CD4-positive, alpha-beta T cell treated with Interleukin-1 beta for 1 hour (primary cell): Measurements from ENCODE around the gene NPAS1.
"Not testable (repeated sequence)": the region's sequence is repeated elsewhere in the genome, so short reads cannot be mapped to it uniquely, and the experiment has no call there.

ENCODE experiments used
- DNase-seq, 2 donors: peaks; one replicate each; pipeline ENCODE4 v3.0.0-alpha.2; 2020 to 2022

Gene NPAS1

DNA sequence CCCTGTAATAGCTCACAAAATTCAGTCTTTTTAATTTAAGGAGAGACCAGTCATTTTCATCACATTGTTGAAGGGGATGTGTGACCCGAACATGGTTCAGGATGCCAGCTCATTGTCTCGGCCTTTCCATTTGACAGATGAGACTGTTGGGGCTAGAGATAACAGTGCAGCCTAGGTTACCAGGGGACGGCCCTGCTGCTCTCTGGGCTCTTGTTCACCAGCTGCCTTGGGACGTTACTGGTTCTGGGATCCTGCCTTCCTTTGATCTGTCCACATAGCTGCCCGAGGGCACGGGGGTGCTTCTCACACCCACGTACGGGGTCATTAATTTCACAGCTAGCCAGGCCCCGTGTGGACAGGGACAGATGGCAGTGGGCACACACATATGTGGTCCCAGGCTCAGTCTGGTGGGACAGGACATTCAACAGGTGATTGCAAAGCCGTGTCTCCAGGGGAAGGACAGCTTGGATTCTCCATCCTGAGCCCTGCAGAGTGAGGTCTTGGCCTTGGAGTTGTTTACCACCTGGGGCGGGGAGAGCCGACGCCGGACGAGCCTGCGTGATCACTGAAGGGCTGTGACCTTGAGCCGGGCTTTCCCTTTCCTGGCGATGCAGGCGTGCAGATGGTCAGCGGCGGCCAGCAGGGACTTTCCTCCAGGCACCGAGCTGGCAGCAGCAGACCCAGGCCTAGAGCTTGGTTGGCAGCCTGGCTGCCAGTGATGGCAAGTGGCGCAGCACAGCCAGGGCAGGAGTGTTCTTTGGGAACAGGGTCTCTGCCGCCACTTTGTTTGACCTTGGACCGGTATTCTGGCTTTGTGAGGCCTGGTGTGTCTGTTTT, 26.7 kb upstream of the NPAS1 start:
- DNase-seq: no peak

DNA sequence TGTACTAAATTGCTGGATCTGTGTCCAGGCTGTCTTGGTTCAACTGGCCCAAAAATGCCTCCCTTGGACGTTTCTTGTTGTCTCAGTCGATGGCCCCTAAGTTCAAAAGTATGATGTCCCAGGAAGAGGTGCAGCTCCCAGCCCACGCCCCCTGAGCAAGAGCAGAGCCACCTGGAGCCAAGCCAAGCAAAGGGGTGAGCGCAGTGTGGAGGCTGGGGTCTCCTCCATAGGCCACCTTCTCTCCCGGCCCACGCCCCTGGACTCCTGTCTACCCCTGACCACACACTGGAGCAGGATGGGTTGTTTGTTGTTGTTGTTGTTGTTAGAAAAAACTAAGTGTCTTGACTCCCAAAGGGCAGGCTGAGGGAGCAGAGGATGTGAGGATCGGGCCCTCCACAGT, 26.0 kb upstream of the NPAS1 start:
- no peak for DNase-seq

DNA sequence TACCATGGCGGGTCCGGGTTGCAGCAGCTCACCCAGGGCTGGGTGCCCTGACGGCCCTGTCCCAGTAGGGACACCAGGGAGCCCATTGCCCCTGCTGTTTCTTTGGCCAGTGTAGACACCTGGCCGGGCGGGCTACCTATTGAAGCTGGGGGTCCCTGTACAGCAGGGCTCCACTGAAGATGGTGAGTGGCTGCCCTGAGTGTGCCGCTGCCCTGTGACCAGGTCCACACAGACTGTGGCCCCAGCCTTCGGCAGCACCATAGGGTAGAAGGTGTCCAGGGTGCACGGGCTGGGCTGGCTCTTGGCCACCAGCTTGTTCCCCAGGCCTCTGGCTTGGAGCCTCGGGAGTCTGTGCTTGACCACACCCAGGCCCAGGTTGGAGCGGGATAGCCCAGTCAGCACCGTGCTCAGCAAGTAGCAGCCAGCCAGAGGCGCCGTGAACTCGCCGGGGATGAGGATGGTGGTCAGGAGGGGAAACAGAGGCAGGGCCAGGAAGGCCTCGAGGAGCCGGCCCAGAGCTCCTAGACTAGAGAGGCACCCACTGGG, 25.4 kb upstream of the NPAS1 start:
- DNase-seq: no peak

DNA sequence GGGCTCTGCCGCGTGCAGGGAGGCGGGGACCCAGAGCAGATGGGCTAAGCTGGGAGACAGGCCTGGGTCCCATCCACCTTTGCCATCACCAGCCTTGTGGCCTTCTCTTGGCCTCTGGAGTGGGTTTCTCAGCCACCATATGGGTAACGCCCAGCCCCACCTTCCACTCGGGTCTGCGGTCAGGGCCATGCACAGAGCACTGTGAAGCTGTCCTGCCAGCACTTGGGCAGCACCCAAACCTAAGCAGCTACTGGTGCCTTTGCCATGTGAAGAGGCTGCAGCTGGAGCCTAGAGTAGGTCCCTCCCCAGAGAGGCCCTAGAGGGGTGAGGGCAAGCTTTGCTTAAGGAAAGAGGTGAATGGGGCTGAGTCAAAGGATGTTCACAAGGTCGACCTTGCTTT, 24.1 kb upstream of the NPAS1 start:
- no peak for DNase-seq

DNA sequence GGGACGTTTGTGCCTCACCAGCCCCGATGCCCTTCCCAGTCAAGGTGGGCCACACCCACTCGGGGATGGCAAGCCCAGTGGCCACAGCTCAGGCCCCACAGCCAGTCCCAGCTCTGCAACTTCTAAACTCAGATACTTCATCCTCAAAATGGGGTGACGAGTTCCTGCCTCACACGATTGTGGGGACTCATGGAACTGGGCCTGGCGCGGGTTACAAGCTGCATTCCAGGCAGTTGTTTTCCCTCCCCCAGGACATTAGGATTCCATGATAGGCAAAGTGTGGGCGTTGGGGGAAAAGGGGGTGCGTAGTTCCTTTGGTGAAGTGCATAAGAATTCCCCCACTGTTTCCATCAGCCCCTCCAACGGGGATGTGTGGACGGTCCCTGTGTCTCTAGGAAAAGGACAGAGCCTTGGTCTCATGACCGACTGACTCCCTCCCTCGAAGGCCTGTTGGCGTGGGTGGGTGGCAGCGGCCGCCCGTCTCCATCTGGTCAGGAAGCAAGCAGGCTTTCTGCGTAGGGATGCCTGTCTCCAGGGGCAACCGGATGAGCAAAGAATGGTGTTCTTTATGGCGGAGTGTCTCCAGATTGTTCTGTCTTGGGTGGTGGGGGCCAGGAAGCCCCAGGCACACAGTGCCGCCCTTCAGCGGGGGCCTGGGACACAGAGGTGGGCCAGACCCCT, 21.1 kb upstream of the NPAS1 start:
- no peak for DNase-seq

DNA sequence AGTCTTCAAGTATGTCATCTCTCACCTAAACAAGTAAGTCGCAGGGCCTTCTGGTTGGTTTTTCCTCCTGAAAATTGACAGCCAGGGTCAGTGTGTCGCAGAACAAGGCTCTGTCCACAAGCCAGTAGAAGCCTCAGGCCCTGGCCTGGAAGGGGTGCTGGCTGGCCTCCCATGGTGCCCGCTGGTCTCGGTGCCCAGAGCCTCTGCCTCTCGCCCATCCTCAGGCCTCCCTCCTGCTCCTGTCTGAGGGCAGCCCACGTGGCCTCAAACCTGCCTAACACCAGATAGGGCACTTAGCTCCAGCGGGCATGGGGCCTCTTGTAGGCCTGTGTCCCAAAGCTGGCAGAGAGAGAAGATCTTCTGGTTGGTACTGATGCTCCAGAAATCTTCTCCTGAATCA, 20.3 kb upstream of the NPAS1 start:
- no peak for DNase-seq

DNA sequence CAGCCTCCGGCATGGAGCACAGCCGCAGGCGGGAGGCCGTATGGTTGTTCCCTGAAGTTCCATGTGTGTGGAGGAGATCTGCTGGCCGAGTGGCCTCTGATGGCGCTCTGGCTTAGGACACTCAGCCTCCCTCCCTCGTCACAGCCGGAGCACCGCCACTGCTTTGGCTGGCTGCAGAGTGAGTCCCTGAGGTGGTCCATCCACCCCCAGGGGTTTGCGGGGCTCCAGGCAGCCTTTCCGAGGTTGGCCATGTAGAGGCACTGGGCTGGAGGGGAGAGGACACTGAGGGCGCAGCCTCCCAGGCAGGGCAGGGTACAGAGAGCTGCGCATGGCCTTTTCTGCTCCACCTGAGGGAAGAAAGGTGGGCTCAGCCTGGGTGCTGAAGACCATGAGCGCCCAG, 19.8 kb upstream of the NPAS1 start:
- no peak for DNase-seq

DNA sequence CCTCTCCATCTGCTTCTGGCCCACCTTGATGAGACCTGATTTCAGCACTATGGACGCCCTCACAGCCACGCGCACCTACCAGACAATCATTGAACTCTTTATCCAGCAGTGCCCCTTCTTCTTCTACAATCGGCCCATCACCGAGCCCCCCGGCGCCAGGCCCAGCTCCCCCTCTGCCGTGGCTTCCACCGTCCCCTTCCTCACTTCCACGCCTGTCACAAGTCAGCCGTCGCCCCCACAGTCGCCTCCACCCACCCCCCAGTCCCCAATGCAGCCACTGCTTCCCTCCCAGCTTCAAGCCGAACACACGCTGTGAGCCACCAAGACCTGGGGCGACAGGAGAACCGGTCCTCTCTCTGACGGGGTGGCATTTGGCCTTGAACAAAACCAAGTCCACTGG, 19.3 kb upstream of the NPAS1 start:
- no peak for DNase-seq

DNA sequence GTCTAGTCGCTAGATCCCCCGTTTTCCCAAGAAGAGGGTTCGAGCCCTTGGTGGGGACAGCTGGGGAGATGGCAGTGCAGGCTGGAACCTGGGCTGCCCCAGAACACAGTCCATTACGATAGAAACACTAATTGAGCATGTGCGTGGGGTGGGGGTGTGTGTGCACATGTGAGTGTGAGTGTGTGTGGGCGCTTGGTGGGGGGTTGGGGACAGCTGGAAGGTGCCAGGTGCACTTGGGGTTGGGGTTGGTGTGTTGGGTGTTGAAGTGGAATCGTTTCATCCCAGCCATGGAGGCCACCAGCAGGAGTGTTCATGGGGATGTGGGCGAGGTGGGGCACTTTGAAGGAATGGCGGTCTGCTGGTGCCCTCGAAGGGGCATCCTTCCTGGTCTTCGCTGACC, 18.1 kb upstream of the NPAS1 start:
- DNase-seq: no peak

DNA sequence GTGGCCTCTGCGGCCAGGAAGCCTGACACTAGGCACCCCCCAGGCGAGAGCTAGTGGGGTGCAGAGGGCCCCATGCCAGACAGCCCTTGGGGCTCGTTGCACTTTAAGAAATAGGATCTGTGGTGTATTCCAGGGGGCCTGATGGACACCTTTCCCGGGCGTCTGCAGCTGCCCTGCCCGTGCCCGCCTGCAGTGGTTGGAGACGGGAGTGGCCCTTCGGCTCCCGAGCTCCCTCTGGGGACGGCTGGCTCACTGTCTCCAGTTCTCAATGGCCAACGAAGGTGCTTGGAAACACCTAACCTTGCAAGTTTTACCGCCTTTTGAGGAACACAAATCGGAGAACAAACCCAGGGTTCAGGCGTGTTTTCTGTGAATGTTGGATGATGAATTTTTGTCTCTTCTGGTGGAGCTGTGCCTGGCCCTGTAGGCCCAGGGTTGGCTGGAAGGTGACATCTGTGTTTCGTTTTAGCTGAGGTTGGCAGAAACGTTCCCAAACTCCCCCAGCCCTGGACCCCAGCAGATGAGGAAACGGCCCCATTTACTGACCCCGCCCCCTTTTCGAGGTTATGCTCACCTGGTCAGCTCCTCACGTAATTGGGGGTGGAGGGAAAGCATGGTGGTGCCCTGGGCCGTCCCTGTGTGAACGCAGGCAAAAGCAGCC, 17.4 kb upstream of the NPAS1 start:
- no peak for DNase-seq

DNA sequence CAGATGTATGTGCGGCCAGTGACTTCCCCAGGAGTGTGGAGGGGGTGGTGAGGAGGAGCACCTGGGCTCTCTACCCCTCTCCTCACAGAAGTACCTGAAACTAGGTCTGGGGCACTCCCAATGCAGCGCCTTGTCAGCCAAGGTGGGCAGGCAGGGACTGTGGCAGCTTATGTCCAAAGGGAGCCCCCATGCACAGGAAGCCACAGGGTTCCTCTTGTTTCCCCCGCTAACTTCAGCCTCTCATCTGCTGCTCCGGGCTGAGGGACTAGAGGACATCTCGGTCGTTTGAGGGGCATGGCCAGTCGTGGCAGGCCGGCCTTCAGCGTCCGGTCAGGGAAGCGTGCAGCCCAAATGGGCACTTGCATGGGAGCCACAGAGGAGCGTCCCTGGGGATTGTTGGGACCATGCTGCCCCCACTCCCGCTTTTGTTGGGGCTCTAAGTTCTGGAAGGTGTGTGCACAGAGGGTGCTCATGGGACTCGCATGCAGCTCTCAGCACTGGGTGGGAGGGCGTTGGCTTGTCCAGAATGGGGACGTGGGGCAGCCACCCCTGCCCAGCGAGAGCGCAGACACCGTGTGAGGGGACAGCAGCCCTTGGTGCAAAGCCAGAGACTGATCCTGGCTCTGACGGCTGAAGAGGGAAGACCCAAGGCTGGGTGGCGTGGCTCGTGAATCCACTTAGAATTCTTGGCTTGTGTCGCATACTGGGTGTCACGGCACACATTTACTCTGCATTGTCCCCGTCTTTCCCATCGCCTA, 16.6 kb upstream of the NPAS1 start:
- DNase-seq: no peak

DNA sequence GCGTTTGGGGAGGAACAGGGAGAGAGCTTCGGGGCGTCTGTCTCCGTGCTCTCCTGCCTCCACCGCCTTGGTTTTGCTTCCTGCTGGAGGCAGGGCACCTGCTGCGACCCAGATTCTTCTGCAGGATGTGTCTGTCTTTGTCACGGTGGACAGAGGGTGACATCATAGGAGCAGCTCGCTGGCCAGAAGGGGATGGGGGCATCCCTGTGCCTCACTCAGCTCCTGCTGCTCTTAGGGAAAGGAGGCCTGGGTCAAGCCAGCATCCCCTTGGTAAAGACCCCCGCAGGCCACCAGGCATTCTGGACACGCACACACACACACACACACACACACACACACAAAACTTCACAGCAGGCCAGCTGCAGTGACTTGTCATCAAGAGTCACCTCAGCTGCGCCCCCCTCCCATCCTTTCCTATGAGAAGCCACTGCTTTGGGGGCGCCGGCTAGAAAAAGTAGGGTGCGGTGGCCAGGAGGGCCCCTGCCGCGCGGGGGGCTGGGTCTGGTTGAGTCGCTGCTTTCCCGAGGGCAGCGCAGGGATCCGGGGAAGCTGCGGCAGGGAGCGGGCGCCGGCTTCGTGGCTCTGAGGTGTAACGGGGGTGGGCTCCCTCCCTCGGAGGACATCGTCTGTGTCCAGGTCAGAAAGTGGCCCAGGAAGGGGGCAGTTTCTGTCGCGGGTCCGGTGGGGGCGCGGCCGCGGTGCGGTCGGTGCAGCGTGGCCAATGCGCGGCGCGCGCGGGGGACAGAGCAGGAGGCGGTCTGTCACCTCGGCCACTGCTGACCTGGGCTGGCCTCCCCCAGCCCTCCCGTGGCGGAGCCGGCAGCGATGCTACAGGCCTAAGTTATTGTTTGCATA, 15.8 kb upstream of the NPAS1 start:
- DNase-seq: no peak

DNA sequence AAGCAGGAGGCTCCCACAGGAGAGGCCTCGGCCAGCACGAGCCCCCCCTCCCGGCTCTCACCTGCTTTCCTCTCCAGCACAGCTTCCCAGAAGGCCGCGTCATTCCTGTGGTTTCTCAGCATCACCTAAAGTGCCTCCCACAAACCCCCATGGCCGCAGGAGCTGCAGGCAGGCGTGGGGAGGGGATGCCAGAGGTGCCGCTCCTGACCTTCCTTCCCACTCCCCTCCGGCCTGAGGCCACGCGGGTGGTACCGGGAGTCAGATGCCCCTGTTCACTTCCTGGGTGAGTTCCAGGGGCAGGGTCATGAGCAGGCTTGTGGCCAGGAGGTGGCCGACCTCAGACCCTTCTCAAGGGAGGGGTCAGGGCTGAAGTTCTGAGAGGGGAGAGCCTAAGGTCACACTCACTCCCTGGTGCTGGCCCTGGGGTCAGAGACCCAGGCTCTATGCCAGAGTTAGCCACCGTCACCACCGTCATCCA, 14.4 kb upstream of the NPAS1 start:
- DNase-seq: no peak

DNA sequence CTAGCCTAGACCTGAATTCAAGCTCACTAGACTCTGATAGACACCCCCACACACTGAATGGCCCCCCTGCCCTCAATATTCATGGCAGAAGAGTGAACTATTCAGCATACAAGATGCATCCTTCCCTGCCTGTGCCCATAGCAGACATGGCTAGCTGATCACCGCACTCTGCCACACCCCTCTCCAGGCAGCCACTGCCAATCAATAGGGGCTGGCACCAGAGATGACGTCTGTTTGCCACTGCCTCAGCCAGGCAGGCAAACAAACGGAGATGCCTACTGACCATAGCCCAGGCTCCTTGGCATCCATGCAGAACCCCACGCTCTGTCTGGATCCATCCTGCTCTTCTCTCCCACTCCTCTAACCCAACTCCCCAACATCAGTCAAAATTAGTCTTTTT, 13.8 kb upstream of the NPAS1 start:
- DNase-seq: no peak

DNA sequence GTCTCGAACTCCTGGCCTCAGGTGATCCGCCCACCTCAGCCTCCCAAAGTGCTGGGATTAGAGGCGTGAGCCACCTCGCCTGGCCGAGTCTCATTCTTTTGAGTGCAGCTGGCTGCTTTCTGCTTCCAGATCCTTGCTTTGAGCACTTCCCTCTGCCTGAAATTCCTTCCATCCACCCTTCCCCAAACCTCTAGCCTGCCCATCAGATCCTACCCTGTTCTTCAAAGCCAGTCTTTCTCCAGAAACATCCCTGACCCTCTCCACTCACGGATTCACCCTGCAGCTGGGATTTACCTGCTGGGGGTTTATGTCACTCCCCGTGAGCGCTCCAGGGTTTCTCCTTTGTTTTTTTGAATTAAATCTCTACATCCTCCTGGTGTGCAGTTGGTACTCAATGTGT, 13.1 kb upstream of the NPAS1 start:
- no peak for DNase-seq

DNA sequence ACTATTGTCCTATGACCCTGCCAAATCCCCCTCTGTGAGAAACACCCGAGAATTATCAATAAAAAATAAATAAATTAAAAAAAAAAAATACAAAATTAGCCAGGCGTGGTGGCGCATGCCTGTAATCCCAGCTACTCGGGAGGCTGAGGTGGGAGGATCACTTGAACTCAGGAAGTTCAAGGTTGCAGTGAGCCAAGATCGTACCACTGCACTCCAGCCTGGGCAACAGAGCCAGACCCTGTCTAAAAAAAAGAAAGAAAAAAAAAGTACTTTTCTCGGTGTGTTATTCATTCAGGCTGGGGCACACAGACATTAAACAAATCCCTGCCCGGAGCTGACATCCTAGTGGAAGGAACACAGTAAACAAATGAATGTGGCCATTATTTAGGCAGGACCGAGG, 9.1 kb upstream of the NPAS1 start:
- not testable (repeated sequence) for DNase-seq

DNA sequence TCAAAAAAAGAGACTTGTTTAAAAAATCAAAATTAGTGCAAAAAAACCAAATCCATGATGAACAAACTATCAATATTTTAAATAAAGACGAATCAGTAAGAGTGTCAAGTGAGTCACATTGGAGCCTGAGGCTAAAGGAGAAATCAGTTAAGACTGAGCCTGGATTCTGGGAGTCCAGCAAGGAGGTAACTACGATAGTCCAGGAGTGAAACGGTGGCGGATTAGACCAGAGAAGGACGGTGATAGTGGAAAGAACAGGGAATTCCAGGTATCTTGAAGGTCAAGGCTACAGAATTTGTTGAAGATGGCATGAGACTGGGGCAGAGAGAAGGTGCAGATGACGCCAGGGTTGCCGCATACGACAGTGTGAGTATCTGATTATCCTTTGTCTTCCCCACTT, 7.0 kb upstream of the NPAS1 start:
- no peak for DNase-seq

DNA sequence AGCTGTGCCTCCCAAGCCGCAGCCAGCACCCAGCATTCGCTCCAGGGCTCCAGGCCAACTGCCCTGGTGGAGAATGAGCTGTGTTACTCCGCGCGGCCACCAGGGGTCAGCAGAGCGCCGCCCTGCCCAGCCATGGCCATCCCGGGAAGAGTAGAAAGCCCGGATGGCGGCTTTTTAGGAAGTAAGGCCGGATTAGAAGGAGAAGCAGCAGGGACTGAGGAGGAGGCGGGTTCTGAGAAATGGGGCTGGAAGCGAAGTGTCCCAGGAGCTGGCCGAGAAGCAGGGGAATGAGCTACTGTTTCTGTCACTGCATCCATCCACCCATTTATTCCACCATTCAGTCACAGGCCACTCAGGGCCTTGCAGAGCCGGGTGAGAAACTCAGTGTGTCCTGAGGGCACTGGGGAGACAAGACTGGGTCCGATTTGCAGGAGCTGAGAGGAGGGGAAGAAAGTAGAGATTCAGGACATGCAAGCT, 6.6 kb upstream of the NPAS1 start:
- peak; percentile 55 to 67 for DNase-seq

DNA sequence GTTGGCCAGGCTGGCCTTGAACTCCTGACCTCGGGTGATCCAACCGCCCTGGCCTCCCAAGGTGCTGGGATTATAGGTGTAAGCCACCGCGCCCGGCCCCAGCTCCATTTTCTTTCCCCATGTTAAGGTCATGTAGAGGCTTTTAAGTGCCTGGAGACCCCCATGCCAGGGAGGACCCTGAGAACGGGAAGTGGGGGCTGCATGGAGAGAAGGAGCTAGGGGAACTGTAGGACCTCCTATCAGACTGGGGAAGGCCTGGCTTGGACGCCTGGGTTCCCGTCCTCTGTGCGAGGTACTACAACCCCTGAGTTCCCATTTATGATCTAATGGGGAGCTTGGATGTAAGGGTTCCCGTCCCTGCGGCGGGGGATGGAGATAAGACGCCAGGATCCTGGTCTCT, 714 bp upstream of the NPAS1 start:
- DNase-seq: no peak

DNA sequence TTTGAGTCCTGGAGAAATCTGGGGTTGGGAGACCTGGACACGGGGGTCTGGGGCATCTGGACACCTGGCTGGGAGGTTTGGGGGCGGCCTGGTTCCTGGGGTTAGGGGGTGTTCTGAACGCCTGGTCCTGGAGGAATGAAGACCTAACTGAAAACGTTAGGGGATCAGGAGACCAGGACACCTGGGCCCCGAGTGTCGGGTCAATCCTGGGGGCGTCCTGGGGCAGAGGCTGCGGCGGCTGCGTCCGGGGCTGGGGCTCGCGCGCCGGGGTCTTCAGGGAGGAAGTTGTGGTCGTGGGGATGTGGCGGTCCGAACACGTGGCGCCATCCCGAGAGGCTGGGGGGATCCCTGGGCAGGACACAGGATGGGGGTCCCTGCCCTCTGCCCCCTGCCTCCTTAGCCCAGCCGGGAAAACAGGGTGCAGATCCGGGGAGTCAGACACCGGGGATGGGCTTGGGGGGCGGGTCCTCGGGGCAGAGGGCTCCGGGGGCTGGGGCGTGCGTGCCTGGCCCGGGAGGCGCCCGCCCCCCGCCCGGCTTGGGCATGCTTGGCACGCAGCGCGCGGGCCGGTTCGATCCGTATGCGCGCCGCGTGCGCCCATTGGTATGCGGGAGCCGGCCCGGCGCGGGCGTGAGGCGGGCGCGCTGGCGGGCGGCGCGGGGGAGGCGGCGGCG, 632 bp downstream of the NPAS1 start:
- no peak for DNase-seq

DNA sequence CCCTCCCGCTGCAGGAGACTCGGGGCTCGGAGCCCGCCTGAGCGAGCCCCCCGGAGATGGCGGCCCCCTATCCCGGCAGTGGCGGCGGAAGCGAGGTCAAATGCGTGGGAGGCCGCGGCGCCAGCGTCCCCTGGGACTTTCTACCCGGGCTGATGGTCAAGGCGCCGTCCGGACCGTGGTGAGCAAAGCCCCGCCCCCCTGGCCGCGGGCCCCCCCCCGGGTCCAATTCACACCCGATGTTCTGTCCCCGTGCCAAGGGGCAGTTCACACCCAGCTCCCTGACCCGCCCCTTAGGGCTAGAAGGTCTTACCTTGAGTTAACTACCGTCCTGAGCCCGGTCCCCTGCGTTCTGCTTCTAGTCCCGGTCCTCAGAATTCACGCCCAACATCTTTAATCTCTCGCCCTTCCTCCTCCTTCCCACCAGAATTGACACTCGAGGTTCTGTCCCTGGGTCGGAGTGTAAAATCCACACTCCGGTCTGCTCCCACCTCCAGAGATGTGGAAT, 1.4 kb downstream of the NPAS1 start:
- no peak for DNase-seq
